GM15510 (cell line): ENCODE data around the gene ARID4A.

ENCODE experiments used
- POLR2A ChIP-seq: IDR thresholded peaks from 3 replicates; pipeline ENCODE4 v1.6.1; 2011; ENCODE audit warnings: borderline replicate concordance; ENCODE audit not compliant: insufficient read length; ENCODE audit errors: extremely low read depth

The ARID4A gene

GRCh38 chr14:58376791-58377190, 78.4 kb downstream of the ARID4A start:
- no peak for TF ChIP-seq POLR2A

GRCh38 chr14:58390830-58391229, 92.5 kb downstream of the ARID4A start:
- no peak for TF ChIP-seq POLR2A

GRCh38 chr14:58395562-58395811, 97.1 kb downstream of the ARID4A start:
- no peak for TF ChIP-seq POLR2A

- TF ChIP-seq POLR2A: peak; percentile 40
Measured at GRCh38 chr14:58395812-58396788, 97.7 kb downstream of the ARID4A start, which contains the start of gene TOMM20L. TOMM20L (plus strand) TSS chr14:58395930; CDS start chr14:58395958, 28 bp downstream.

- TF ChIP-seq POLR2A: no peak
Measured at GRCh38 chr14:58397156-58397555, 98.8 kb downstream of the ARID4A start.

GRCh38 chr14:58398495-58398894, 100.1 kb downstream of the ARID4A start:
- no peak for TF ChIP-seq POLR2A

- TF ChIP-seq POLR2A: no peak
Measured at GRCh38 chr14:58398895-58399294, 100.5 kb downstream of the ARID4A start.

GRCh38 chr14:58401587-58401986, 103.2 kb downstream of the ARID4A start:
- TF ChIP-seq POLR2A: no peak

GRCh38 chr14:58408681-58409215, 110.4 kb downstream of the ARID4A start:
- TF ChIP-seq POLR2A: no peak

GRCh38 chr14:58414845-58415244, 116.5 kb downstream of the ARID4A start:
- TF ChIP-seq POLR2A: no peak

GRCh38 chr14:58415636-58416547, 117.5 kb downstream of the ARID4A start:
- no peak for TF ChIP-seq POLR2A
